GM21619 (cell line): ENCODE results near the gene BTBD2.
A peak's percentile ranks its signal among the peaks of the same experiment; 100 is the strongest.

Source experiments
- ATAC-seq: cut with Tn5 transposase; IDR thresholded peaks from one replicate; pipeline ENCODE4 v1.9.1; 2021; ENCODE audit not compliant: unreplicated experiment

BTBD2 gene

GRCh38 chr19:2015608-2015950, at the start of gene BTBD2:
BTBD2 (minus strand) TSS chr19:2015714; CDS start chr19:2015703, 11 bp downstream.
- ATAC-seq: no peak

- no peak for ATAC-seq
These were observed 49.4 kb upstream of the BTBD2 start for GRCh38 chr19:2064788-2065524.

- no peak for ATAC-seq
These were observed 48.9 kb upstream of the BTBD2 start for GRCh38 chr19:2064395-2064787.

GRCh38 chr19:2063824-2064223, 48.3 kb upstream of the BTBD2 start:
- ATAC-seq: no peak

GRCh38 chr19:2062770-2063169, 47.3 kb upstream of the BTBD2 start:
- no peak for ATAC-seq

- ATAC-seq: peak; percentile 4
These were observed 46.8 kb upstream of the BTBD2 start for GRCh38 chr19:2062389-2062729.

GRCh38 chr19:2061495-2062388, 46.2 kb upstream of the BTBD2 start:
- peak; percentile 75 for ATAC-seq

- ATAC-seq: peak; percentile 21
These were observed 45.5 kb upstream of the BTBD2 start for GRCh38 chr19:2060884-2061494.

- ATAC-seq: no peak
These were observed 44.1 kb upstream of the BTBD2 start for GRCh38 chr19:2059422-2060201.

GRCh38 chr19:2058570-2059421, 43.3 kb upstream of the BTBD2 start:
- no peak for ATAC-seq

GRCh38 chr19:2057484-2058469, 42.3 kb upstream of the BTBD2 start:
- ATAC-seq: no peak

GRCh38 chr19:2056837-2057192, 41.3 kb upstream of the BTBD2 start:
- no peak for ATAC-seq

GRCh38 chr19:2055931-2056836, 40.7 kb upstream of the BTBD2 start:
- no peak for ATAC-seq

- no peak for ATAC-seq
These were observed 39.2 kb upstream of the BTBD2 start for GRCh38 chr19:2054763-2055162.

GRCh38 chr19:2053601-2054389, 38.3 kb upstream of the BTBD2 start:
- no peak for ATAC-seq

GRCh38 chr19:2051773-2052704, 36.5 kb upstream of the BTBD2 start:
- ATAC-seq: no peak
